Stomach (tissue), 9 donors: ENCODE measurements around the gene GADD45G. TPM values are rescaled to one million over a fixed set of nuclear protein-coding genes. Genes with fewer than 3 reads are reported as not detected.

ENCODE experiments used
- DNase-seq, 2 donors: peaks; one replicate each; pipeline versions ENCODE4 v3.0.0 to v3.0.0-alpha.2; 2013 to 2019
- H3K27ac ChIP-seq, 5 donors: fragments of 200-600 bp in 4 of 5; sonication (generic) in 4 of 5; one replicate each; pipeline ENCODE4 v1.5.1; 2013 to 2019; ENCODE audit warnings: mild to moderate bottlenecking in 1 of 5, moderate library complexity in 1 of 5
- H3K27me3 ChIP-seq, 3 donors: fragments of 200-600 bp; sonication (generic); one replicate each; pipeline ENCODE4 v1.5.1; 2017 to 2019; ENCODE audit warnings: mixed run types in 1 of 3
- H3K36me3 ChIP-seq, 4 donors: fragments of 200-600 bp; sonication (generic); 1 replicate in 3 of 4; 2 replicates in 1 of 4; pipeline ENCODE4 v1.5.1; 2016 to 2019
- H3K4me1 ChIP-seq, 4 donors: fragments of 200-600 bp; sonication (generic); one replicate each; pipeline ENCODE4 v1.5.1; 2016 to 2019
- H3K4me3 ChIP-seq, 4 donors: fragments of 200-600 bp; sonication (generic) in 3 of 4; one replicate each; pipeline ENCODE4 v1.5.1; 2016 to 2019; ENCODE audit warnings: mild to moderate bottlenecking in 1 of 4
- H3K9me3 ChIP-seq, 4 donors: fragments of 200-600 bp; sonication (generic); one replicate each; pipeline ENCODE4 v1.5.1; 2016 to 2019
- EP300 ChIP-seq: sonication (generic); formaldehyde crosslinking; IDR thresholded peaks from one replicate; pipeline ENCODE4 v1.6.1; 2017; ENCODE audit warnings: antibody characterized with exemption
- POLR2A ChIP-seq, 4 donors: fragments of 450-650 bp; IDR thresholded peaks; one replicate each; pipeline ENCODE4 v1.6.1; 2016; ENCODE audit warnings: antibody characterized with exemption in 4 of 4, control low read depth in 2 of 4, mild to moderate bottlenecking in 1 of 4, moderate library complexity in 1 of 4
- POLR2AphosphoS5 ChIP-seq, 3 donors: sonication (generic); formaldehyde crosslinking; IDR thresholded peaks; one replicate each; pipeline ENCODE4 v1.6.1; 2016; ENCODE audit warnings: antibody characterized with exemption in 3 of 3
- WGBS, 5 donors: extraction: QIAGEN DNeasy Blood & Tissue Kit in 3 of 5; methylation state at CpG; one replicate each; pipeline versions ENCODE4 v1.1.5 to v1.1.7; 2013 to 2018; 5-methylcytosine and 5-hydroxymethylcytosine counted together
- intact Hi-C: fragments of 100-400 bp; cut with DNase I; formaldehyde crosslinking; loops from one replicate; pipeline ENCODE4 v1.15.1; 2023; ENCODE audit warnings: low total_unique reads
- polyA plus RNA-seq, 3 donors: library from polyadenylated mRNA; stranded (reverse); fragments of 200-250 nt; gene quantifications; one replicate each; pipeline ENCODE4 v1.2.3, GENCODE V29; 2013
- total RNA-seq, 5 donors: library from RNA; depleted of rRNA; stranded (reverse); fragments of >200 nt; gene quantifications; one replicate each; pipeline versions ENCODE4 v1.1.0 to v1.2.3, GENCODE V29; 2014 to 2016
- TF ChIP-seq, protein P1 (sequence below), 7 experiments: fragments of 450-650 bp in 4 of 7; fragments of 200-600 bp in 3 of 7; sonication (generic) in 3 of 7; IDR thresholded peaks; one replicate each; pipeline ENCODE4 v1.5.1; 2016 to 2019; ENCODE audit warnings: antibody characterized with exemption in 7 of 7, control low read depth in 2 of 7, mild to moderate bottlenecking in 1 of 7
- donor health status: healthy with polysubstance abuse.
- donor health status: Bipolar disorder and iron deficiency.
- donor health status: healthy.

Gene GADD45G
- total and polyA plus RNA-seq, 8 donors: 6.8 to 121 (median 95.9) TPM

DNA sequence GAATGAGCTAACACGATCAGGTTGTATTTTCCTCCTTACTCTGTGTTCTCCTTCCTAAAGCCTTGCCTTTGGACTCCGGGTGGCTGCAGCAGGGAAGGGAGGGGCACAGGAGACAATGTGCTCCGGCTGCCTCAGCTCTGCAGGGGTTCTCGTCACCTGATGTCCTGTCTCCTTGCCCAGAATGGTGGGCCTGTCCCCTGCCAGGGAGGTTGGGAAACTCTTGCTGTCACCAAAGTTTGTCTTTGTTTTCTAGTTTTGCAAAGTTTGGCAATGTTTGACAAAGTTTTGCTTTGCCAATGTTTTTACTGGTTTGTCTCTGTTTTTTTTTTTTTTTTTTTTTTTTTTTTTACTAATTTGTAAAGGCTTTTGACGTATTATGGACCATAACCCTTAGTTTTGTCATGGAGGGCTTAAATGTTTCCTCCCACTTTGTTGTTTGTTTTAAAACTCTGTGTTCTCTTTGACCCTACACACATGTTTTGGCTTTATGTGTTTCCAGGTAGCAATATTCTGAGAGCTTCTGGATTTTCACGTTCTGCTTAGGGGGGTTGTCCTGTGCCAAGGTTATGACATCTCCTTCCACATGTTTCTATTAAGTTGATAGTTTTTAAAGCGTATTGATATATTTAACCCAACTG lies 49.3 kb downstream of the GADD45G start:
- no peak for DNase-seq

DNA sequence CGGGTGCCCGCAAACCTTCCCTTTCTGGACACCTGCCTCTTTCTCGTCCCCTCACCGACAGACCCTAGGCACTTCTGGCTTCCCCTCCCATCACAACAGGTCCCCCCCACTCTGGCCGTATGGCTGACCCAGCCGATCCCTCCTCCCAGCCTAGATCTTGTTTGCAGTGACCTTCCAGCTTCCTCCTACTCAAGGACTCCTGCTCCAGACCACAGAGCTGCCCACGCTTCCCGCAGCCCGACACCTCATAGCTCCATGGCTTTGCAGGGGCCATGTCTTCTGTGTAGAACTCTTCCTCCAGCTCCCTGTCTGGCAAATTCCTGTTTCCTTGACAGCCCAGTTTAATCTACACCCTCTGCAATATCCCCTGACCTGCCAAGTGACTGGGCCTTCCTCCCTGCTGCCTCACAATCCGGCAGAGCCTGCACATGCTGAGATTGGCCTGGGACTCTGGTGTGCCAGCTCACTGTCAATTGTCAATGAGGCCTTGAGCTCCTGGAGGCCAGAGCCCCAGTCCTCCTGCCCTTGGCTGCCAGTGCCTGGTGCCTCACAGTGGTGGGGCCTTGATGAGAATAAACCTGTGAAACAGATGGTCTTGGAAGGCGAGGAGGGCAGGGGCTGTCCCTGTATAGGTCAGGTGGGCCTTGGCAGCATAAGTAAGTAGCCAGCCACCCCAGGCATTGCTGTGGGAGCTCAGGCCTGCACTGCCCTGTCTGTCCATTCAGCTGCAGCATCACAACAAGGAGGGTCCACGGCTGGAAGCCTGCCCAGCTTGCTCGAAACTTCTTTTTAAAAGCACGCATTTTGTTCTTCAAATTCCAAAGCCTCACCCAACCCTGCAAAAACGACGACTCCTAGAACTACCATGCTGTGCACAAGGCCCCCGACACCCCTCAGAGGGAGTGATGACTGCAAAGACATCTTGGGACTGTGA lies 50.5 kb downstream of the GADD45G start:
- no peaks in the 10 kb centered on the region for H3K27me3 ChIP-seq
- peak overlapping the region in 1 of 5 donors; percentile 35 for H3K27ac ChIP-seq
- H3K4me1 ChIP-seq: peaks cover 1 to 37% (median 18%) of the 10 kb centered on the region in 4 donors
- no peak overlapping the region for H3K4me3 ChIP-seq
- 79 to 90% (median 87%) methylated on average over 16 to 17 of the region's 17 CpGs for WGBS, 5 donors
- intact Hi-C loops: loop anchor here (10.0 kb wide), 1 partner anchor 59 kb away; no protein-coding TSS in a partner anchor
- no peaks in the 10 kb centered on the region for H3K9me3 ChIP-seq
- no peak for DNase-seq
- TF ChIP-seq POLR2AphosphoS5 (IDR thresholded peaks at IDR 0.05) (no peak), POLR2A (IDR thresholded peaks at IDR 0.05) (no peak), EP300 (no peak)
- TF ChIP-seq, protein P1, sequence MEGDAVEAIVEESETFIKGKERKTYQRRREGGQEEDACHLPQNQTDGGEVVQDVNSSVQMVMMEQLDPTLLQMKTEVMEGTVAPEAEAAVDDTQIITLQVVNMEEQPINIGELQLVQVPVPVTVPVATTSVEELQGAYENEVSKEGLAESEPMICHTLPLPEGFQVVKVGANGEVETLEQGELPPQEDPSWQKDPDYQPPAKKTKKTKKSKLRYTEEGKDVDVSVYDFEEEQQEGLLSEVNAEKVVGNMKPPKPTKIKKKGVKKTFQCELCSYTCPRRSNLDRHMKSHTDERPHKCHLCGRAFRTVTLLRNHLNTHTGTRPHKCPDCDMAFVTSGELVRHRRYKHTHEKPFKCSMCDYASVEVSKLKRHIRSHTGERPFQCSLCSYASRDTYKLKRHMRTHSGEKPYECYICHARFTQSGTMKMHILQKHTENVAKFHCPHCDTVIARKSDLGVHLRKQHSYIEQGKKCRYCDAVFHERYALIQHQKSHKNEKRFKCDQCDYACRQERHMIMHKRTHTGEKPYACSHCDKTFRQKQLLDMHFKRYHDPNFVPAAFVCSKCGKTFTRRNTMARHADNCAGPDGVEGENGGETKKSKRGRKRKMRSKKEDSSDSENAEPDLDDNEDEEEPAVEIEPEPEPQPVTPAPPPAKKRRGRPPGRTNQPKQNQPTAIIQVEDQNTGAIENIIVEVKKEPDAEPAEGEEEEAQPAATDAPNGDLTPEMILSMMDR (IDR thresholded peaks at IDR 0.05): no peak
- H3K36me3 ChIP-seq: no peaks in the 10 kb centered on the region

More for the DNA sequence above, 49.3 kb downstream of the GADD45G start:
- Histone ChIP-seq H3K27ac (no peak overlapping the region), H3K27me3 (no peaks in the 10 kb centered on the region), H3K9me3 (no peaks in the 10 kb centered on the region), H3K4me1 (peaks cover 0 to 26% (median 15%) of the 10 kb centered on the region in 4 donors), H3K36me3 (no peaks in the 10 kb centered on the region), H3K4me3 (no peak overlapping the region)
- TF ChIP-seq POLR2AphosphoS5 (IDR thresholded peaks at IDR 0.05): no peak
- TF ChIP-seq, protein P1 (IDR thresholded peaks at IDR 0.05): no peak
- TF ChIP-seq POLR2A (IDR thresholded peaks at IDR 0.05): no peak
- TF ChIP-seq EP300: no peak
- WGBS, 5 donors: 72 to 88% (median 86%) methylated on average over 7 of the region's 7 CpGs
- intact Hi-C loops: loop anchor here (10.0 kb wide), 1 partner anchor 61 kb away; no protein-coding TSS in a partner anchor

Other genes starting within 250 kb of the GADD45G start
- 10 to 100 TPM; 11.1 to 43.3 (median 28.8) TPM for gene SEMA4D, start 106.9 kb upstream of the GADD45G start, total RNA-seq
- gene SEMA4D, start 106.9 kb upstream of the GADD45G start, polyA plus RNA-seq: 10 to 100 TPM in 1 of 3 donors, 1 to 10 TPM in 2; 4.9 to 10.9 (median 8.4) TPM